Colonic mucosa (tissue), 4 donors: Measurements from ENCODE around the gene ST6GALNAC5. TPM values are rescaled to one million over a fixed set of nuclear protein-coding genes. Genes with fewer than 3 reads are reported as not detected.

Experiments used
- DNase-seq: peaks from one replicate; pipeline ENCODE4 v3.0.0-alpha.2; 2020
- H3K27ac ChIP-seq: fragments of 200-600 bp; one replicate; pipeline ENCODE4 v1.8.0; 2021
- H3K27me3 ChIP-seq: fragments of 200-600 bp; one replicate; pipeline ENCODE4 v1.8.0; 2021
- H3K36me3 ChIP-seq: fragments of 200-600 bp; one replicate; pipeline ENCODE4 v1.8.0; 2021
- H3K4me1 ChIP-seq: fragments of 200-600 bp; one replicate; pipeline ENCODE4 v1.8.0; 2021; ENCODE audit warnings: mild to moderate bottlenecking
- H3K4me3 ChIP-seq: fragments of 200-600 bp; one replicate; pipeline ENCODE4 v1.8.0; 2021
- H3K9ac ChIP-seq, 2 donors: one replicate each; pipeline ENCODE4 v1.7.0; 2013; ENCODE audit warnings: control low read depth in 2 of 2, low read depth in 2 of 2, low read length in 2 of 2
- H3K9me3 ChIP-seq: fragments of 200-600 bp; one replicate; pipeline ENCODE4 v1.8.0; 2021
- CTCF ChIP-seq: fragments of 200-600 bp; IDR thresholded peaks from one replicate; pipeline ENCODE4 v1.8.0; 2022; ENCODE audit warnings: antibody characterized with exemption, mild to moderate bottlenecking
- intact Hi-C: fragments of 100-400 bp; cut with DNase I; formaldehyde crosslinking; loops from one replicate; pipeline ENCODE4 v1.14.1; 2022
- total RNA-seq, 2 donors: library from RNA; stranded (reverse); fragmentation: NEBNext Ultra II Directional in 1 of 2; extraction: Animal tissue kit (Norgen Biotek cat#: 25700) in 1 of 2; gene quantifications; one replicate each; pipeline ENCODE4 v1.2.1, GENCODE V29; 2021
- donor health status: healthy.
- donor health status: DM: no; HTN: no; CAD: no.
- donor health status: DM: no; HTN: no; CAD: no.

ST6GALNAC5 gene
- total RNA-seq, 2 donors from 2014 or later: 2.1 to 2.2 TPM

DNA sequence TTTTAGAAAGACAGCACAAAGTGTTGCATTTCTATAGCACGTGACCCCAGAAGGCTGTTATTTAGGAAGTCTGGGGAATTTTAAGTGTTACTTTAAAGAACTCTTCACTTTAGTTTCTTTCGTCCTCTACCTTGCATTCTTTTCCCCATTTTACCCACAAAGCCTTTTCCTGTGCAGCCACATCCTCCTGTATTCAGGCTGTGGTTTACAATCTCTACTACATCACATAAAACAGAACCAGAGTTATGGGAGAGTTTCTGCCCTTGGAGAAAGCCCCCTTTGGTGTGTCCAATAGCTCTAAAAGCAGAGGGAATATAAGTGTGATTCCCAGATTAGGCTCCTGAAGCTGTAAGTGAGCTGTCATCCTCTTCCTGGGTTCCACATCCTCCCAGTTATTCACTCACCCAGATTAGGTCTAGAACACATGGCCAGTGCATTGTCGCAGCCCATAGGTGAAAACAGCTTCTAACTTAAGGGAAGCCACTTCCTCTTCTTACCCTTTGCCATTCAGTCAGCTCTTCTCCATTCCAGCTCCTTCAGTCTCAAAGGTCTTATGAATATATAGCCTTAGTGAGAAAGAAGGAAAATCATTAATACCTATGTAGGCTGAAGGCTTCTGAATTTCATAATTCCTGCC lies 180.8 kb downstream of the ST6GALNAC5 start:
- no peak for TF ChIP-seq CTCF
- H3K9me3 ChIP-seq: no peaks in the 10 kb centered on the region
- no peak overlapping the region for H3K4me3 ChIP-seq
- no peak overlapping the region for H3K9ac ChIP-seq
- H3K36me3 ChIP-seq: no peaks in the 10 kb centered on the region
- H3K27ac ChIP-seq: no peak overlapping the region
- no peaks in the 10 kb centered on the region for H3K27me3 ChIP-seq
- DNase-seq: no peak
- H3K4me1 ChIP-seq: no peaks in the 10 kb centered on the region
- intact Hi-C loops: no loop called here

DNA sequence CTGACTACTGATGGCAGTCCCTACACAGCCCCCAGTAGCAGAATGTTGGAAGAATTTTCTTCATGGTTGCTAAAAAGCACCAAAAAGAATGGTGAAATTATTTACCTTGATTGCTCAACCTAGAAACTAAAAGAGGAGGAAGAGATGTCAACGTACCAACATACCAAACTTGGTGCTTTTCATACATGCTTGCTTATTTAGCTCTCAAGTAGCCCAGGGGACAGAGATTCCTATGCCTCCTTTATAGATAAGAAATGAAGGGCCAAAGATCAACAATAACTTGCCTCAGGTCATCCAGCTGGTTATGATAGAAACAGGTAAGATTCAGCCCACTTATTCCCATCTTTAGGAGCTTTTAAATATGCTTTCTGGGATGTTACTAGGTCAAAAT lies 181.3 kb downstream of the ST6GALNAC5 start:
- Histone ChIP-seq H3K4me1 (no peaks in the 10 kb centered on the region), H3K9me3 (no peaks in the 10 kb centered on the region), H3K27me3 (no peaks in the 10 kb centered on the region), H3K9ac (no peak overlapping the region), H3K4me3 (no peak overlapping the region), H3K36me3 (no peaks in the 10 kb centered on the region), H3K27ac (no peak overlapping the region)
- intact Hi-C loops: no loop called here
- TF ChIP-seq CTCF: no peak
- no peak for DNase-seq

GRCh38 chr1:77051425-77051824 lies 184.1 kb downstream of the ST6GALNAC5 start:
- Histone ChIP-seq H3K36me3 (no peaks in the 10 kb centered on the region), H3K9ac (no peak overlapping the region), H3K9me3 (no peaks in the 10 kb centered on the region), H3K27ac (no peak overlapping the region), H3K4me1 (no peaks in the 10 kb centered on the region), H3K4me3 (no peak overlapping the region), H3K27me3 (no peaks in the 10 kb centered on the region)
- no peak for DNase-seq
- intact Hi-C loops: no loop called here
- TF ChIP-seq CTCF: no peak

GRCh38 chr1:77056525-77056924 lies 189.2 kb downstream of the ST6GALNAC5 start:
- no peak for DNase-seq
- TF ChIP-seq CTCF: no peak
- no peaks in the 10 kb centered on the region for H3K36me3 ChIP-seq
- no peak overlapping the region for H3K27ac ChIP-seq
- no peak overlapping the region for H3K4me3 ChIP-seq
- no peaks in the 10 kb centered on the region for H3K4me1 ChIP-seq
- no peaks in the 10 kb centered on the region for H3K9me3 ChIP-seq
- H3K27me3 ChIP-seq: no peaks in the 10 kb centered on the region
- intact Hi-C loops: no loop called here
- H3K9ac ChIP-seq: no peak overlapping the region

DNA sequence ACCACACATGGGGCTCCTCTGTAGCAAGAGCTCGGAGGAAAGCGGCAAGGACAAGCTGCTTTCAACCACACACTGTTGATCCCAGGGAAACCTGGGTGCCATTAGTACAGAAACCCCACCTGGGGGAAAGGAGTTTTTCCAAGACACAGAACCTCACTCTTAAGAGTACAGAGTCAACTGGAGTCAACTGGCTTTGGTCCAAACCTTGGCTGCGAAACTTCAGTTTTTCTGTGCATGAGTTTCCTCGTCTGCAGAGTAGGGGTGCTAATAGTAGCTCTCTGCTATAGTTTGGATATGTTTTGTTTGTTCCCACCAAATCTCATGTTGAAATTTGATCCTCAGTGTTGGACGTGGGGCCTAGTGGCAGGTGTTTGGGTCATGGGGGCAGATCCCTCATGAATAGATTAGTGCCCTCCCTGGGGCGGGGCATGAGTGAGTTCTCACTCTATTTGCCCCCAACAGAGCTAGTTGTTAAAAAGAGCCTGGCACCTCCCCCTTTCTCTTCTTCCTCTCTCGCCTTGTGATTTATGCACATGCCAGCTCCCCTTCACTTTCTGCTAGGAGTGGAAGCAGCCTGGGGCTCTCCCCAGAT lies 190.8 kb downstream of the ST6GALNAC5 start:
- Histone ChIP-seq H3K9ac (no peak overlapping the region), H3K4me3 (no peak overlapping the region), H3K9me3 (no peaks in the 10 kb centered on the region), H3K27me3 (no peaks in the 10 kb centered on the region), H3K27ac (no peak overlapping the region), H3K36me3 (no peaks in the 10 kb centered on the region), H3K4me1 (no peaks in the 10 kb centered on the region)
- DNase-seq: no peak
- intact Hi-C loops: no loop called here
- TF ChIP-seq CTCF: no peak
